PFSK-1 (cell line): ENCODE data around the gene POLD1.

Experiments used
- FOXP2 ChIP-seq: optimal IDR thresholded peaks from 2 replicates; pipeline ENCODE3; 2011; ENCODE audit warnings: borderline replicate concordance, control low read depth, inconsistent platforms; ENCODE audit not compliant: insufficient read depth; ENCODE audit errors: extremely low read length, extremely low read depth
- POLR2AphosphoS5 ChIP-seq: IDR thresholded peaks from 2 replicates; pipeline ENCODE4 v1.6.1; 2012; ENCODE audit warnings: low read depth, mild to moderate bottlenecking, control low read depth, low read length, moderate library complexity
- REST ChIP-seq, 2 experiments: IDR thresholded peaks; 2 replicates each; pipeline versions ENCODE4 v1.6.1 to v1.8.0; 2011 to 2012; ENCODE audit warnings: low read depth in 2 of 2, low read length in 2 of 2, control low read depth in 1 of 2, inconsistent platforms in 1 of 2, mild to moderate bottlenecking in 1 of 2, moderate library complexity in 1 of 2; ENCODE audit not compliant: insufficient read depth in 1 of 2
- SIN3A ChIP-seq: IDR thresholded peaks from 2 replicates; pipeline ENCODE4 v1.6.1; 2012; ENCODE audit warnings: mild to moderate bottlenecking, low read length, moderate library complexity, borderline replicate concordance; ENCODE audit not compliant: insufficient read depth
- TAF1 ChIP-seq: IDR thresholded peaks from 2 replicates; pipeline ENCODE4 v1.6.1; 2012; ENCODE audit warnings: low read length, control low read depth, borderline replicate concordance; ENCODE audit not compliant: insufficient read depth

Gene POLD1

DNA sequence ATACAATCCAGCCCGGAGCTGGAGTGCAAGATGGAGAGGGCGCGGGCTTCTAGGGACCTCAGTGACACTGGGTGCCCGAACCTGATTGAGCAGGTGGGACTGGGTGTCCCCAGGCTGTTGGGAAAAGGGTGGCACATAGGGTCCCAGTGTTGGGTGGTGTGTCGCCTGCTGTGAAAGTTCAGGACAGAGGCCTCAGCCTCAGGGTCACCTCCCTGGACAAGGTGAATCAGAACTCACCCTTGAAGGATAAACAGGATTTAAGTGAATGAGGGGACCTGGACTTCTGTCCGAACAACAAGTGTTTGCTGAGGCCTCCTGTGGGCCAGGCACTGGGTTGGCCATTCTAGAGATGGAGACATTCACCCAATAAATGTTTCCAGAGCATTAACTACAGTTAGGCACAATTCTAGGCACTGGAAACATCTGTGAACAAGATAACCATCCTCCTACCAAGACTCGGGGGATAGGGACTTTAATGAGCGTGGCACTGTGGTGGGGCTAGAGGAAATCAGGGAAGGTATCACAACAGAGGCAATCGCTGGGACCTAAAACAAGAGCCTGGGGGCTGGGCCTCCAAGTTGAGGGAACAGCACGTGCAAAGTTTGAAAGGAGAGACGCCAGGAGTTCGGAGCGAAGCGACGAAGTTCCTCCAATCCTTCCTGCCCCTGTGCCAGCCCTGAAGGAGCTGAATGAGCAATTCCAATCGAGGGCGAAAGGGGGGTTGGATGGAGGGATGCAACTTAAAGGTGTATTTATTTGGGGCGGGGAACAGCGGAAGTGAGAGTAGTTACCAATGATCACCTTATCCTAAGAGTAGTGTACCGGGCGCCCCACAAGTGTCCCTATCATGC is 921 bp upstream of the POLD1 start:
- TF ChIP-seq REST (IDR thresholded peaks at IDR 0.05; ENCODE audit: insufficient read depth in 1 of 2, low read depth in 2 of 2, low read length in 2 of 2) (no peak), POLR2AphosphoS5 (no peak; the same call in 1 of the 2 replicates), TAF1 (no peak), FOXP2 (no peak), SIN3A (no peak)

GRCh38 chr19:50384685-50385535 is 763 bp downstream of the POLD1 start:
- TF ChIP-seq POLR2AphosphoS5: no peak
- TF ChIP-seq REST (IDR thresholded peaks at IDR 0.05; ENCODE audit: insufficient read depth in 1 of 2, low read depth in 2 of 2, low read length in 2 of 2): no peak
- TF ChIP-seq FOXP2: no peak
- TF ChIP-seq TAF1: no peak
- no peak for TF ChIP-seq SIN3A

GRCh38 chr19:50387176-50387867 is 3.2 kb downstream of the POLD1 start:
- TF ChIP-seq TAF1 (no peak), REST (IDR thresholded peaks at IDR 0.05; ENCODE audit: insufficient read depth in 1 of 2, low read depth in 2 of 2, low read length in 2 of 2) (no peak), POLR2AphosphoS5 (no peak), SIN3A (no peak), FOXP2 (no peak)

GRCh38 chr19:50387868-50388245 is 3.7 kb downstream of the POLD1 start:
- TF ChIP-seq REST (IDR thresholded peaks at IDR 0.05; ENCODE audit: insufficient read depth in 1 of 2, low read depth in 2 of 2, low read length in 2 of 2) (no peak), SIN3A (no peak), TAF1 (no peak), FOXP2 (no peak), POLR2AphosphoS5 (no peak)
